NCI-H146 treated with DMSO at 0.1 percent for 48 hours (cell line): ENCODE measurements around the gene ZNF541.

Experiments
- DNase-seq: peaks from one replicate; lab custom pipeline; 2025; ENCODE audit not compliant: unreplicated experiment; lab: John Stamatoyannopoulos, UW

ZNF541 gene, protein sequence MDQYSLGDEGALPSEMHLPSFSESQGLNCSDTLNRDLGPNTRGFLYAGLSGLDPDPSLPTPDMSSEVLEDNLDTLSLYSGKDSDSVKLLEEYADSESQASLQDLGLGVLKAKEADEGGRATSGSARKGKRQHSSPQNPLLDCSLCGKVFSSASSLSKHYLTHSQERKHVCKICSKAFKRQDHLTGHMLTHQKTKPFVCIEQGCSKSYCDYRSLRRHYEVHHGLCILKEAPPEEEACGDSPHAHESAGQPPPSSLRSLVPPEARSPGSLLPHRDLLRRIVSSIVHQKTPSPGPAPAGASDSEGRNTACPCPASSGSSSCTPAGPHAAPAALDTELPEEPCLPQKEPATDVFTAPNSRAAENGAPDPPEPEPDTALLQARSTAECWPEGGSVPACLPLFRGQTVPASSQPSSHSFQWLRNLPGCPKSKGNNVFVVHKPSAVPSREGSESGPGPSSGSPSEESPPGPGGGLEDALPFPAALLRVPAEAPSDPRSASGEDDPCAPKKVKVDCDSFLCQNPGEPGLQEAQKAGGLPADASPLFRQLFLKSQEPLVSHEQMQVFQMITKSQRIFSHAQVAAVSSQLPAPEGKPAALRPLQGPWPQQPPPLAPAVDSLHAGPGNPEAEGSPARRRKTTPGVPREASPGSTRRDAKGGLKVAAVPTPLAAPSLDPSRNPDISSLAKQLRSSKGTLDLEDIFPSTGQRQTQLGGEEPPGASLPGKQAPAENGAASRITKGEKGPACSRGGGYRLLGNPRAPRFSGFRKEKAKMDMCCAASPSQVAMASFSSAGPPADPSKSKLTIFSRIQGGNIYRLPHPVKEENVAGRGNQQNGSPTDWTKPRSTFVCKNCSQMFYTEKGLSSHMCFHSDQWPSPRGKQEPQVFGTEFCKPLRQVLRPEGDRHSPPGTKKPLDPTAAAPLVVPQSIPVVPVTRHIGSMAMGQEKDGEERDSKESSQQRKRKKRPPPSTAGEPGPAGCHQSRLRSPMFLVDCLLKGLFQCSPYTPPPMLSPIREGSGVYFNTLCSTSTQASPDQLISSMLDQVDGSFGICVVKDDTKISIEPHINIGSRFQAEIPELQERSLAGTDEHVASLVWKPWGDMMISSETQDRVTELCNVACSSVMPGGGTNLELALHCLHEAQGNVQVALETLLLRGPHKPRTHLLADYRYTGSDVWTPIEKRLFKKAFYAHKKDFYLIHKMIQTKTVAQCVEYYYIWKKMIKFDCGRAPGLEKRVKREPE (N-terminal part only)

DNA sequence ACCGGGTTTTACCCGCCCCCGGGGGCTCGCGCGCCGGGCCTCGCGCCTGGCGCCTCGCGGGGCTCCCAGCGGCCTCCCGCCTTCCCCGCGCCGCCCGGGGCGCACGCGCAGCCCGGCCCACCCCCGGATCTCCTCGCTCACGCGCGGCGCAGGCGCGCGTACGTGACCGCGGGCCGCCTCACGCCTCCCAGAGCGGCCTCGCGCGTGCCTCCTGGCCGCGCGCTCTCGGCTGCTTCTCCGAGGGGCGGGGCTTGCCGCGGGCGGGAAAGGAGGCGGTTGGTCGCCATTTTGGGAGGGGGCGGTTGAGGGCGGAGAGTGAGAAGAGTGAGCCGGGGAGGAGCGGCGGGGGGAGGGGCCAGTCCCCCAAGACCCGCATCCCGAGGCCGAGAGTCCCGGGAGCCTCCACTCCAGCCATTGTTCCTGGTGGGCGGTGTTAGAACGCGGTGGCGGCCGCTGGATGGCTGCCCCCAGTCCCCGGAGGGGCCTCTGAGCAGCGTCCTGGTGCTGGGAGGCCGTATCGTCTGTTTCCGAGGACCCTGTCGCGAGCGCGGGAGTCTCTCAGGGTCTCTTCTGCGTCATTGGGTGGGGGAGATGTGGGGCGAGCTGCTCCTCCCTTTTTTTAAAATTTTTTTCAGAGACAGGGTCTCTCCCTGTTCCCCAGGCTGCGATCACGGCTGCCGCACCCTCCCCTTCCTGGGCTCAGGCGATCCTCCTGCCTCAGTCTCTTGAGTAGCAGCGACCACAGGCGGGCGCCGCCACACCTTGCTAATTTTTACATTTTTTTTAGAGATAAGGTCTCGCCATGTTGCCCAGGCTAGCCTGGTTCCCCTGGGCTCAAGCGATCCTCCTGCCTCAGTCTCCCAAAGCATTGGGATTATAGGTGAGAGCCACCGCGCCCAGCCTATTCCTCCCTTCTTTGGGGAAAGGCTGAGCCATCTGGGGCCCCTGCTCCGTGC, at the start of gene ZNF541:
Gene ZNF541, minus strand, starts transcription at position 78 of the 956 bp plus-strand sequence. CDS start 17,292 bp downstream, outside the sequence.
- no peak for DNase-seq

DNA sequence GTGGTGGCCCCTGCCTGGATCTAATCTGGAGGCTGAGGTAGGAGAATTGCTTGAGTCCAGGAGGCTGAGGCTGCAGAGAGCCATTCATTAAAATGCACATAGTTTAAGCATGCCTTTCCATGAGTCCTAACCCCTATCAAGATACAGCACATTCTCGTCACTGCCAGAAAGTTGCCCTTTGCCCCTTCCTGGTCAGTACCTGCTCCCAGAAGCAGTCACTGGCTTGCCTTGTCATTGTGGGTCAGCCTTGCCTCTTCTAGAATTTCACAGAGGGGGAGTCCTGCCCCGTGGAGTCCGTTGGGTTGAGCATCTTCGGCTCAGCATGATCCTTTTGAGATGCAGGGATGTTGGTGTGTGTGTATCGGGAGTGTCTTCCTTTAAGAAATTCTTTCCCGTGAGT, 46.8 kb upstream of the ZNF541 start:
- DNase-seq, result no peak

DNA sequence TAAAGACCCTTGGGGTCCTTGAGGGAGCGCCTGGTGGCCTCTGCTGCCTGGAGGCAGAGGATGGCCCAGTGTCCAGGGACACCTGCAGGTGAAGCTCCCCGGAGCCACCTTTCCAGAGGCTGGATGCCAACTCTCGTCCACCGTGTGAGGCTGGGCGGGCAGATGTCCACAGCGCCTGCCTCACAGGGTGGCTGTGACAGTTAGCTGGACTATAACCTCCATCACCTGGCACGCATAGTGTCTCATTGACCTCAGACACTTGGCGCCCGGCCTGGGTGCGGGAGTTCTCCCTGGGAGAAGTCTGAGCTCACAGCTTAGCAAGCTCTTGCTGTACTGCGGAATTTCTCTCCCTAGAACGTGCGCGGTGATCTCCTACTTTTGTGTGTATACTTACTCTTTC, 45.8 kb upstream of the ZNF541 start:
- DNase-seq, result no peak

DNA sequence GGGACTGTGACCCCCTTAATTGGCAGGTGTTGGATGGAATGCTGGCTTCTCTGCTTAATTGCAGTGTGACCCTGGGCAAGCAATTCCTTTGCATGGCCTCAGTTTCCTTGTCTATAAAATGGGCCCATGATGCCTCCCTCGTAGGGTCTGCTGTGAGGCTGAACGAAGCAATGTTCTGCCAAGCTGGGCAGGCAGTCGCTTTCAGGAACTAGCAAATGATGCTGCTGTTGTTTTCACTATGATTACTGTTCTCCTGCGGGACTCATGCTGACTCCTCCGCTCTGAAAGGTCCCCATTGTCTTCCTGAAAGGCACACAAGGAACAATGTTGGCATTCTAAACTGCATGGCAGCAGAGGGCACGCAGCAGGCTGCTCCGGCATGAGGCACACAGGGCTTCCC, 42.8 kb upstream of the ZNF541 start:
- DNase-seq, result no peak

DNA sequence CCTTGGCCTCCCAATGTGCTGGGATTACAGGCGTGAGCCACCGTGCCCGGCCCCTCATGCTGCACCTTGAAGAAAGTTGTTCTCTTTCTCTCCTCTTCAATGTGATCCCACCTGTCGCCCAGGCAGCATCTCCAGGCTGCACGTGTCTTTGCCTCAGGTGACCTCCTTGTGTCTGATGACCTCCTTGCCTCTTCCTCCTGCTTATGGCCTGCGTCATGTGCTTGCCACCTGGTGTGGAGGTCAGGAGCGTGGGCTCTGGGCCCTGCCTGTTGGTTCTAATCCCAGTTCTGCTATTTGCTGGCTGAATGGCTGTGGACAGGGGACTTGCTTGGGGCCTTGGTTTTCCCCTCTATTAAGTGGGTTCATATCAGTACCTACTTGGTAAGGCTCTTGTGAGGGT, 42.3 kb upstream of the ZNF541 start:
- no peak for DNase-seq

DNA sequence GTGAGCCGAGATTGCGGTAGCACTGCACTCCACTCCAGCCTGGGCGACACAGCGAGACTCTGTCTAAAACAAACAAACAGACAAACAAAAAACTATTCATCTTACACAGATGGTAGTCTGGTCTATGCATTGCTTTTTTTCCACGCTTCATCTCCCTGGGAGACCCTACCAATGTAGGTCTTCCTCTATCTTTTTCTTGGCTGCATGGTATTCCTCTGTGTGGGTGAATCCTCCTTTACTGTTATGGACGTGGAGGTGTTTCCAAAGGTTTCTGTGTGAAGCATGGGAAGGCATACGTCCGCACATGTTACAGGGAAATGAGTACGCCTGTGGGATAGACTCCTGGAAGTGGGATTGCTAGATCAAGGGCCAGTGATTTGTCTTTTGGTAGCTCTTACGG, 41.6 kb upstream of the ZNF541 start:
- no peak for DNase-seq

DNA sequence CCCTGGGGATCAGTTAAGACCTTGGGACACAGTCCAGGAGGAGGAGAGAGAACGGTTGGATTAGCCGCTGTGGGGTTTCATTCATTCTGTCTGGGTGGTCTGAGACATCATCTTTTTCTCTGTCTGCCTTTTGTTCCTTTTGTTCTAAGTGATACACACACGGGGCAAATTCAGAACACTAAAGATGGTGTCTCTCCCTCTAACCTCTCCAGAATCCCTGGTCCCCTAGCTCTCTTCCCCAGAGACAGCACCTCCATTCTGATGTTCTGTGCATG, 41.0 kb upstream of the ZNF541 start:
- DNase-seq, result no peak

DNA sequence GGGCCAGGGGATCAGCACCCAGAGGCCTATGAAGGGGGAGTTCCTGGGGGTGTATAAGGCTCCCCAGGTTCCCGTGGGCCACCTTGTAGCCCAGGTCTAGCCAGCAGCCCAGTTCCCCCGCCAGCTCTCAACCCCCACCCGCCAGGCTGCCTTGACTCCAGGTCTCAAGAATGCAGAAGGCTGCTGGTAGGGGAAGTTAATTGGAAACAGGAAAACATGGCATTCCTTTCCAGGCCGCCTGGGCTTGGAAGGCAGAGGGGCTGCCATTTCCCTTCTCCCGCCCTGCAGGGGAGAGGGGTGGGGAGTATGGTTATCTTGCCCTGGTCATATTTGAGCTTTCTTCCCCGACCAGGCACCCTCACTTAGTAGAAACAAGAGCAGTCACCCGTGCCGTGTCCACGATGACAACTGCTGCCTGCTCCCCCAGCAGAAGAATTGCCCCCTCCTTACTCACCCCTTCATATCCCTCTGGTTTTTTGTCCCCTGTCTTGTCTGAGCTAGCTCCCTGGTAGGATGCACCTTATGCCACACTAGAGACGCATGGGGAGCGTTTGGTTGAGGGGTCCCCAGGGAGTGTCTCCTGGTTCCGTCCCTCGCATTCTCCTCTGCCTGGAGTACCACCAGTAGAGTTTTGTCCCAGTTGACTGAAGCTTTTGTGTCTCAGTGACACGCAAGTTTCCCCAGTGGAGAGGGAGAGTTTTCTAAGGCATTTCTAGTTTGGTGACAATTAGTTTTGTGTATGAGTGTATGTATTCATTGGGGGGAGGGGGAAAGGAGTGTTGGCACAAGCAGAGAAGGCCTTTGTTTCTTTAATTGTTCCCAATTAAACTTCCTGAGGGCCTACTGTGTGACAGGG, 40.4 kb upstream of the ZNF541 start:
- DNase-seq, result no peak

DNA sequence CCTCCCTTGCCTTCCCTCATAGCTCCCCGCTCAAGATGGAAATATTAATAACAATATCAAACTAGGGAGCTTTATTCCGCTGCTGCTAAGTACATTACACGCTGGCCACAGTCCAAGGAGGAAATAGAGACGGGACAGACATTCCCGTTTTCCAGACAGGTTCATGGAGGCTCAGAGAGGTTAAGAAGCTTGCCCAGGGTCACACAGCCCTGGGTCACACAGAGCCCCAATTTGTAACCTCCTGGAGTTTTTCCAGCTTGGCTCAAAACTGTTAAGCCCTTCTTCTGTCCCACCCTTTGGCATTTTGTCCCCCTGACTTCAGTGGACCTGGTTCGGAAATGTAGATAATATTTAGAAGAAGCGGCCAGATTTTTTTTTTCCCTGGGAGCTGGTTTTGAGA, 38.0 kb upstream of the ZNF541 start:
- DNase-seq, result no peak

DNA sequence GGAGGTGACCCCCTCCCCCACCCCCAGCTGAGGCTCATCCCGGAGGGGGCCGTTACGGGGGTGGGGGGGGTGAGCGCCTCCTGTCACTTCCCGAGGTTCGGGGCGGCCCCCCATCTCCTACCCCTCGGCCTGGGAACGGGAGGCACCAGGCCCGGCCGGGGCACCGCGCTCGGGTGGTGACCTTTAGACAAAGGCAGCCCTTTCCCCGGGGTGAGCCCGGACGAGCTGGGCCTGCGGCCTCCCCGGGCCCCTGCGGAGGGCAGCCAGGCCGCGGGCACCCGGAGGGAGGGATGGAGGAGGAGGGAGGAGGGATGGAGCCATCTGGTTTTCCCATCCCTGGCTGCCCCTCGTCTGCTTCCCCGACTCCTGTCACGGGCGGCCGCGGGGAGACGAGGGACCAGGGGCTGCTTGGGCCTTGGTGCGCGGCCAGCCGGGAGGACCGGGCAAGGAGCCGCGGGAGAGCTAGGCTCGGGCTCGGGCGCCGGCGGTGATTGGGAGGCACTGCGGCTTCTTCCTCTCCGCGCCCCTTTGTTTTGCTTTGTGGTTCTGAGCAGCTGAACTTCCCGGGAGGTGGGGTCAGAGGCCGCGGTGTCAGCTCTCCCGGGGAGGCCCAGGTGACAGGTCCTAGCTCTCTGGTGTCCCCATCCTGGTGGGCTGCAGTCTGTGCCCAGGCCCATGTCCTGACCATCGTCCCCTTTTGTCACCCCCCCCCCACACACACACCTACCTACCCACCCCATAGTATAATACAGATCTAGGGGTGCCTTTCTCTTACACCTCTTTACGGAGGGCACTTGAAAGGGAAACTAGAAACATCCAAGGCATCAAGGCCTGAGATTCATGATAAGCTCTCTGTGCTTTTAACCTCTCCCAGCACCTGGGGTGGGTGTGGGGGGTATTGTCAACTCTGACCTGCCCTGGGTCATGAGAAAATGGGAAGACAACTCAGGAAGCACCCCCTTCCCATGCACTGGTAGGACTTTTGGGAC, 37.3 kb upstream of the ZNF541 start:
- DNase-seq, result peak; percentile 37

DNA sequence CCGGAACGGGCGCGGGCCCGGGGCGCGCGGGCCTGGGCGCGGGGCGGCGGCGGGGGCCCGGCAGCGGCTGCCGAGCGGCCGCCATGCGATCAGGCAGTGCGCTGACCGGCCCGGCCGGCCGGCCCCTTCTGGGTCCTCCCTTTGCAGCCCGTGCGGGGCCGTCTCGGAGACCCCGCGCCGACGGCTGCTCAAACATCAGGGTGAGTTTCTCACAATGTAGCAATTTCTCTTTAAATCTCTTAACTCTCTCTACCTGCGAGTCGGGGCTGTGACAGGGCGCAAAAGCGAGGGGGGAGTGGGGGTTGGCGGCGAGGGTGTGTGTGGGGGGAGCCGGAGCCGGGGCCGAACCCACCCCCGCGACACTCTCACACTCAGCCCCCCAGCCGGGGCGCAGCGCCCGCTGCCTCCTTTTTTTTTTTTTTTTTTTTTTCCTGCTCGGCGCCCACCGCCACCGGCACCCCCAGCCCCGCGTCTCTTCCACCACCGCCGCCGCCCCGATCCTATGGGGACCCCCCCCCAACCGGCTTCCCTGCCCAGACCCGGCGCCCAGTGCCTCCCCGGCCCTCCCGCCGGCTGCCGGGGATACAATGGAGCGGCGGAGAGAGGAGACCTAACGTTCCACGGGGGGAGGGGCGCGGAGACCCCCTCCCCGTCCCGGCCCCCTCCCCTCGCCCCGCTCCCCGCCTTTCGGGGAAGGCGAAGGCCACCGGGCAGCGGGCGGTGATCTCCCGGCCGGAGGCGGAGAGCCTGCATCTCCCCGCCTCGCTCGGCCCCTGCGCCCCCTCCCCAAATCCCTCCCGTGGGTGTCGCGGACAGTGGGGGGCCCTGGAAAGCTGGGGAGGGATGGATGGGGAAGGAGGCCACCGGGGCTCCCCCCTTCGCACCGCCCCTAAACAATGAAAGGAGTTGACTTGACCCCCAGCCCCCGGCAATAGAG, 36.3 kb upstream of the ZNF541 start, which contains the start of gene BICRA:
Gene BICRA, plus strand, starts transcription at position 166 of the 937 bp plus-strand sequence. CDS start 64,441 bp downstream, outside the sequence.
- peak; percentile 67 for DNase-seq

DNA sequence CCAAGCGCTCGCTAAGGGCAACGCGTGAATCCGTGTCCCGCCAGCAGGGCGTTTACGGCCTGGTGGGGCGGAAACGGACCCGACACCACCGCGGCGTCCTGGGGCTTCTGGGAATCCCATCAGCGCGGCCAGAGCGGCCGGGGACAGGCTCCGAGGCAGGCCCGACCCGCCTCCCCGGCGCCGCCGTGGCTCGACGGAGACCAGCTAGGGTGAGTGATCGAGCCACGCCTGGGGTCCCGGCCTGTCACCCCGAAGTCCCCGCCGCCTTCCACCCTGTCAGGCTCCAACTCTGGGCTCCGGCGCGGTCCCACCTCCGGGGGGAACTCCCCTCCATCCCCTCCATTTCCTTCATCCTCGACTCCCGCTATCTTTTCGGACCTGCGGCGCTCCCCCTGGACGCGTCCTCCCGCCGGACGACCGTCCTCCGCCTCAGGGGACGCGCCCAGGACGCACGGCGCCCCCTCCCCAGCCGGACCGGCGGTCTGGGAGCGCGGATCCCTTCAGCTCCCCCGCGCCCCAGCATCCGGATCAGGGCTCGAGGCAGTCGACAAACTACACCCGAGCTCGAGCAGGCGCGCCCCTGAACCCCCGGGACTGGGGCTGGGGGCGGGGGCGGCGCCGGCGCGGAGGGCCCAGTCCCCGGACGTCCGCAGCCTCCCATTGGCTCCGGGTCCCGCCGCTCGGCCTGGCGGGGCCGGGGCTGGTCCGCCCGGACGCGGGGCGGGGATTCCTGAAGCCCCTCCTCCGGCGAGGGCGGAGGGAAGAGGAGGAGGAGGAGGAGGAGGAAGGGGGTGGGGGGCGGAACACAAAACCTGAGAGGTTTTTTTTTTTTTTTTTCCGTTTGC, 35.3 kb upstream of the ZNF541 start:
- DNase-seq, result peak; percentile 78

DNA sequence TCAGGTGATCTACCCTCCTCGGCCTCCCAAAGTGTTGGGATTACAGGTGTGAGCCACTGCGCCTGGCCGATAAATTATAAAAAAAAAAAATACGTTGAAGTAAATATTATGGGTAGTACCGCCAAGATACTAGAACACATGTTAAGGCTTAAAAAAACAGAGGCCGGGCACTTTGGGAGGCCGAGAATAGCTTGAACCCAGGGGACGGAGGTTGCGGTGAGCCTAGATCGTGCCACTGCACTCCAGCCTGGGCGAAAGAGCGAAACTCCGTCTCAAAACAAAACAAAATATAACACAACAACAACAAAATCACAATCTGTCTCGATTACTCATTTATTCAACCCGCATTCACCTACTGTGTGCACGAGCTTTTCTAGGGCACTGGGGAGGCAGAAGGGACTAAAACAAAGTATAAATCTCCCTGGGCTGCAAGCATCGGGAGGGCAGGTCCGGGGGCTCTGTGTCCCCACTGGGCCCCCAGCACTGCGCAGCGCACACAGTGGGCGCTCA, 34.7 kb upstream of the ZNF541 start:
- DNase-seq, result no peak

DNA sequence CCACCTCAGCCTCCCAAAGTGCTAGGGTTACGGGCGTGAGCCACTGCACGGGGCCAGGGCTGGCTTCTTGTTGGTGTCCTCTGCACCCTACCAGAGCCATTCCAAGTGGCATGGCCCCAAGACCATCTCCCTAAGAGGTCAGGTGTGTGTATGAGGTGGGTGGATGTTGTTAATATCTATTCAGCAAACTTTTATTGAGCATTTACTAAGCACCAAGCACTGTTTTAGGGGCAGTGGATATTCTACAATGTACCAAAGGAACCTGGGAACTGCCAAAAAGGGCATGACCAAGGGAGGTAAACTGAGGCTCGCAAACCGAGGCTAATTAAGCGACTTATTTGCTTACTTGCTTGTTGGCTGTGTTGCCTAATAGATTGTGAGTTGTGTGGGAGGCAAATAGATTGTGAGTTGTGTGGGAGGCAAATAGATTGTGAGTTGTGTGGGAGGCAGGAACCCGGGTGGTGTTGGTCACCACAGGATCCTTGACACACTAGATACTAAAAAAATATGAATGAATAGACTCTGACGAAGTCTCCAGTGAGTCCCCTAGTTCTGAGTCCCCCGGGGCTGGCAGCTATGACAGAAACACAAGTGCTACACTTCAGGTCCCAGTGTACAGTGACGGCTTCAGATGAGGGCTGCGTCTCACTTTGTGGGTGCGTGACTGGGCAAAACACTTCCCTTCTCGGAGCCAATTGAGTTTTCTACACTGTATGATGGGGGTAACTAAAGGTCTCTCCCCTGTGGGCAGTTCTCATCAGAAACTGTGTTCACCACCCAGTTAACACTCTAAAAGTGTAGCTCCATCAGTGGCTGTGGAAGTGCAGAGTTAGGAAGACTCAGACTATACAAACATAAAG, 31.0 kb upstream of the ZNF541 start:
- no peak for DNase-seq
